Measurements from ENCODE around the gene ETS1.

The ETS1 gene

GRCh38 chr11:128494418-128495332, 92.7 kb downstream of the ETS1 start:
- in situ Hi-C loops (cut with HindIII; ENCODE audit: low sequenced_read_pairs): no loop called here

- in situ Hi-C loops (cut with HindIII; ENCODE audit: low sequenced_read_pairs): no loop called here
Measured at GRCh38 chr11:128493570-128493965, 93.8 kb downstream of the ETS1 start.

GRCh38 chr11:128492903-128493569, 94.3 kb downstream of the ETS1 start:
- in situ Hi-C loops (cut with HindIII; ENCODE audit: low sequenced_read_pairs): no loop called here

GRCh38 chr11:128492461-128492860, 94.9 kb downstream of the ETS1 start:
- in situ Hi-C loops (cut with HindIII; ENCODE audit: low sequenced_read_pairs): no loop called here

- in situ Hi-C loops (cut with HindIII; ENCODE audit: low sequenced_read_pairs): no loop called here
Measured at GRCh38 chr11:128491195-128491936, 96.0 kb downstream of the ETS1 start.

- in situ Hi-C loops (cut with HindIII; ENCODE audit: low sequenced_read_pairs): no loop called here
Measured at GRCh38 chr11:128490092-128490491, 97.3 kb downstream of the ETS1 start.

GRCh38 chr11:128488471-128488870, 98.9 kb downstream of the ETS1 start:
- in situ Hi-C loops (cut with HindIII; ENCODE audit: low sequenced_read_pairs): no loop called here

GRCh38 chr11:128487978-128488377, 99.4 kb downstream of the ETS1 start:
- in situ Hi-C loops (cut with HindIII; ENCODE audit: low sequenced_read_pairs): no loop called here

- in situ Hi-C loops (cut with HindIII; ENCODE audit: low sequenced_read_pairs): no loop called here
Measured at GRCh38 chr11:128484172-128484571, 103.2 kb downstream of the ETS1 start.

GRCh38 chr11:128483211-128483788, 104.1 kb downstream of the ETS1 start:
- in situ Hi-C loops (cut with HindIII; ENCODE audit: low sequenced_read_pairs): no loop called here

- in situ Hi-C loops (cut with HindIII; ENCODE audit: low sequenced_read_pairs): no loop called here
Measured at GRCh38 chr11:128482512-128483191, 104.7 kb downstream of the ETS1 start.

- in situ Hi-C loops (cut with HindIII; ENCODE audit: low sequenced_read_pairs): no loop called here
Measured at GRCh38 chr11:128482092-128482491, 105.3 kb downstream of the ETS1 start.

GRCh38 chr11:128481135-128481534, 106.2 kb downstream of the ETS1 start:
- in situ Hi-C loops (cut with HindIII; ENCODE audit: low sequenced_read_pairs): no loop called here

- in situ Hi-C loops (cut with HindIII; ENCODE audit: low sequenced_read_pairs): no loop called here
Measured at GRCh38 chr11:128480665-128481064, 106.7 kb downstream of the ETS1 start.

GRCh38 chr11:128480066-128480465, 107.3 kb downstream of the ETS1 start:
- in situ Hi-C loops (cut with HindIII; ENCODE audit: low sequenced_read_pairs): no loop called here

GRCh38 chr11:128479144-128479543, 108.2 kb downstream of the ETS1 start:
- in situ Hi-C loops (cut with HindIII; ENCODE audit: low sequenced_read_pairs): no loop called here

- in situ Hi-C loops (cut with HindIII; ENCODE audit: low sequenced_read_pairs): no loop called here
Measured at GRCh38 chr11:128478305-128478704, 109.1 kb downstream of the ETS1 start.

GRCh38 chr11:128477811-128478210, 109.5 kb downstream of the ETS1 start:
- in situ Hi-C loops (cut with HindIII; ENCODE audit: low sequenced_read_pairs): no loop called here

- in situ Hi-C loops (cut with HindIII; ENCODE audit: low sequenced_read_pairs): no loop called here
Measured at GRCh38 chr11:128477278-128477677, 110.1 kb downstream of the ETS1 start.

- in situ Hi-C loops (cut with HindIII; ENCODE audit: low sequenced_read_pairs): no loop called here
Measured at GRCh38 chr11:128476729-128477128, 110.6 kb downstream of the ETS1 start.

GRCh38 chr11:128476049-128476448, 111.3 kb downstream of the ETS1 start:
- in situ Hi-C loops (cut with HindIII; ENCODE audit: low sequenced_read_pairs): no loop called here
